HEK293 (cell line): Measurements from ENCODE around the gene WDR74.
"Not testable (repeated sequence)": the region's sequence is repeated elsewhere in the genome, so short reads cannot be mapped to it uniquely, and the experiment has no call there.

Experiments
- CTCF ChIA-PET: fragments of 350-600 bp; formaldehyde crosslinking; extraction: SDS; loops from one replicate; lab custom pipeline; 2021; ENCODE audit warnings: antibody characterized with exemption; lab: Yijun Ruan, JAX
- POLR2A ChIA-PET: fragments of 300-600 bp; formaldehyde crosslinking; extraction: SDS; loops from one replicate; lab custom pipeline; 2020; ENCODE audit warnings: antibody characterized with exemption, inconsistent platforms; lab: Yijun Ruan, JAX
- H3K27ac ChIP-seq: fragments of 200-500 bp; sonication (Bioruptor generic); 2 replicates; pipeline ENCODE4 v1.5.1; 2014; ENCODE audit warnings: low read depth, low read length, control low read depth, inconsistent platforms; ENCODE audit errors: extremely low read depth
- H3K36me3 ChIP-seq, 2 experiments: fragments of 200-500 bp in 1 of 2; sonication (Bioruptor generic) in 1 of 2; 1 replicate in 1 of 2; 2 replicates in 1 of 2; pipeline ENCODE4 v1.5.1; 2014 to 2017; ENCODE audit warnings: inconsistent platforms in 2 of 2, low read length in 2 of 2; ENCODE audit not compliant: control insufficient read depth in 2 of 2, insufficient read depth in 1 of 2
- H3K4me1 ChIP-seq: fragments of 200-500 bp; sonication (Bioruptor generic); 2 replicates; pipeline ENCODE4 v1.5.1; 2014; ENCODE audit warnings: mild to moderate bottlenecking, low read length, inconsistent platforms; ENCODE audit not compliant: control insufficient read depth, insufficient read depth
- H3K4me3 ChIP-seq: 2 replicates; pipeline ENCODE4 v1.5.1; 2011; ENCODE audit warnings: low read depth, mild to moderate bottlenecking, control low read depth, low read length, moderate library complexity
- H3K9me3 ChIP-seq: fragments of 200-500 bp; sonication (Bioruptor generic); 2 replicates; pipeline ENCODE4 v1.5.1; 2014; ENCODE audit warnings: low read depth, low read length, inconsistent platforms; ENCODE audit not compliant: control insufficient read depth, insufficient read depth
- SALL2 ChIP-seq: fragments of 450-650 bp; formaldehyde crosslinking; IDR thresholded peaks from 2 replicates; pipeline ENCODE4 v1.5.0; 2017; ENCODE audit warnings: missing biosample characterization, mild to moderate bottlenecking, missing genetic modification characterization, borderline replicate concordance
- TRIM28 ChIP-seq: IDR thresholded peaks from 2 replicates; pipeline ENCODE4 v1.6.1; 2011; ENCODE audit warnings: low read length, control low read depth, borderline replicate concordance
- ZBTB17 ChIP-seq: fragments of 450-650 bp; formaldehyde crosslinking; IDR thresholded peaks from 2 replicates; pipeline ENCODE4 v1.5.1; 2016; ENCODE audit warnings: missing biosample characterization, missing genetic modification characterization
- ZBTB8A ChIP-seq: fragments of 450-650 bp; formaldehyde crosslinking; IDR thresholded peaks from 2 replicates; pipeline ENCODE4 v1.5.1; 2016; ENCODE audit warnings: missing biosample characterization, missing genetic modification characterization
- ZNF624 ChIP-seq: fragments of 450-650 bp; formaldehyde crosslinking; IDR thresholded peaks from 2 replicates; pipeline ENCODE4 v1.5.1; 2017; ENCODE audit warnings: missing biosample characterization, missing genetic modification characterization
- ZNF629 ChIP-seq: fragments of 450-650 bp; formaldehyde crosslinking; IDR thresholded peaks from 2 replicates; pipeline ENCODE4 v1.5.1; 2017; ENCODE audit warnings: missing biosample characterization, missing genetic modification characterization
- ZNF670 ChIP-seq: fragments of 450-650 bp; formaldehyde crosslinking; IDR thresholded peaks from 2 replicates; pipeline ENCODE4 v1.5.1; 2016; ENCODE audit warnings: missing biosample characterization, missing genetic modification characterization, low read depth
- ZSCAN16 ChIP-seq: fragments of 450-650 bp; formaldehyde crosslinking; IDR thresholded peaks from 2 replicates; pipeline ENCODE4 v1.5.1; 2016; ENCODE audit warnings: missing biosample characterization, missing genetic modification characterization
- TF ChIP-seq, protein P1 (sequence below): fragments of 450-650 bp; formaldehyde crosslinking; IDR thresholded peaks from 2 replicates; pipeline ENCODE4 v1.5.1; 2016; ENCODE audit warnings: missing biosample characterization, missing genetic modification characterization, borderline replicate concordance
- TF ChIP-seq, protein P2 (sequence below): fragments of 450-650 bp; formaldehyde crosslinking; IDR thresholded peaks from 2 replicates; pipeline ENCODE4 v1.5.1; 2017; ENCODE audit warnings: missing biosample characterization, missing genetic modification characterization
- TF ChIP-seq, protein P3 (sequence below): fragments of 450-650 bp; formaldehyde crosslinking; IDR thresholded peaks from 2 replicates; pipeline ENCODE4 v1.5.1; 2016; ENCODE audit warnings: missing biosample characterization, missing genetic modification characterization
- TF ChIP-seq, protein P4 (sequence below): fragments of 450-650 bp; formaldehyde crosslinking; IDR thresholded peaks from 2 replicates; pipeline ENCODE4 v1.5.1; 2017; ENCODE audit warnings: missing biosample characterization, missing genetic modification characterization

Gene WDR74

DNA sequence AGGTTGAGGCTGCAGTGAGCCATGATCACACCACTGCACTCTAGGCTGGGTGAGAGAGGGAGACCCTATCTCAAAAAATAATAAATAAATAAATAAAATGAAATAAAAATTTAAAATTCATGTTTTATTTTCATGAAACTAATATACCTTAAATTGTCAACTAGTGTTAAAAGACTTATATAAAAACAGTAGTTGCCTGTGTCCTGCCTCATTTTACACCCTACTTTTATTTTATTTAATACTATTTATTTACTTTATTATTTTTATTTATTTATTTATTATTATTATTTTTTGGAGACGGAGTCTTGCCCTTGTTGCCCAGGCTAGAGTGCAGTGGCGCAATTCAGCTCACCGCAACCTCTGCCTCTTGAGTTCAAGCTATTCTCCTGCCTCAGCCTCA, 4.8 kb upstream of the WDR74 start:
- no peaks in the 10 kb centered on the region for H3K9me3 ChIP-seq
- TF ChIP-seq, protein P1, sequence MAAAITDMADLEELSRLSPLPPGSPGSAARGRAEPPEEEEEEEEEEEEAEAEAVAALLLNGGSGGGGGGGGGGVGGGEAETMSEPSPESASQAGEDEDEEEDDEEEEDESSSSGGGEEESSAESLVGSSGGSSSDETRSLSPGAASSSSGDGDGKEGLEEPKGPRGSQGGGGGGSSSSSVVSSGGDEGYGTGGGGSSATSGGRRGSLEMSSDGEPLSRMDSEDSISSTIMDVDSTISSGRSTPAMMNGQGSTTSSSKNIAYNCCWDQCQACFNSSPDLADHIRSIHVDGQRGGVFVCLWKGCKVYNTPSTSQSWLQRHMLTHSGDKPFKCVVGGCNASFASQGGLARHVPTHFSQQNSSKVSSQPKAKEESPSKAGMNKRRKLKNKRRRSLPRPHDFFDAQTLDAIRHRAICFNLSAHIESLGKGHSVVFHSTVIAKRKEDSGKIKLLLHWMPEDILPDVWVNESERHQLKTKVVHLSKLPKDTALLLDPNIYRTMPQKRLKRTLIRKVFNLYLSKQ (tag by site-specific recombination), result no peak
- TF ChIP-seq ZNF629 (tag by site-specific recombination) (no peak), ZBTB8A (tag by site-specific recombination) (no peak)
- TF ChIP-seq, protein P2, sequence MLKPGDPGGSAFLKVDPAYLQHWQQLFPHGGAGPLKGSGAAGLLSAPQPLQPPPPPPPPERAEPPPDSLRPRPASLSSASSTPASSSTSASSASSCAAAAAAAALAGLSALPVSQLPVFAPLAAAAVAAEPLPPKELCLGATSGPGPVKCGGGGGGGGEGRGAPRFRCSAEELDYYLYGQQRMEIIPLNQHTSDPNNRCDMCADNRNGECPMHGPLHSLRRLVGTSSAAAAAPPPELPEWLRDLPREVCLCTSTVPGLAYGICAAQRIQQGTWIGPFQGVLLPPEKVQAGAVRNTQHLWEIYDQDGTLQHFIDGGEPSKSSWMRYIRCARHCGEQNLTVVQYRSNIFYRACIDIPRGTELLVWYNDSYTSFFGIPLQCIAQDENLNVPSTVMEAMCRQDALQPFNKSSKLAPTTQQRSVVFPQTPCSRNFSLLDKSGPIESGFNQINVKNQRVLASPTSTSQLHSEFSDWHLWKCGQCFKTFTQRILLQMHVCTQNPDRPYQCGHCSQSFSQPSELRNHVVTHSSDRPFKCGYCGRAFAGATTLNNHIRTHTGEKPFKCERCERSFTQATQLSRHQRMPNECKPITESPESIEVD, result no peak
- TF ChIP-seq, protein P3, sequence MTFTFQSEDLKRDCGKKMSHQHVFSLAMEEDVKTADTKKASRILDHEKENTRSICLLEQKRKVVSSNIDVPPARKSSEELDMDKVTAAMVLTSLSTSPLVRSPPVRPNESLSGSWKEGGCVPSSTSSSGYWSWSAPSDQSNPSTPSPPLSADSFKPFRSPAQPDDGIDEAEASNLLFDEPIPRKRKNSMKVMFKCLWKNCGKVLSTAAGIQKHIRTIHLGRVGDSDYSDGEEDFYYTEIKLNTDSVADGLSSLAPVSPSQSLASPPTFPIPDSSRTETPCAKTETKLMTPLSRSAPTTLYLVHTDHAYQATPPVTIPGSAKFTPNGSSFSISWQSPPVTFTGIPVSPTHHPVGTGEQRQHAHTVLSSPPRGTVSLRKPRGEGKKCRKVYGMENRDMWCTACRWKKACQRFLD (tag by site-specific recombination), result no peak
- H3K4me1 ChIP-seq, result no peaks in the 10 kb centered on the region
- no peaks in the 10 kb centered on the region for H3K36me3 ChIP-seq
- H3K4me3 ChIP-seq, result no peak overlapping the region
- ChIA-PET CTCF (interaction anchor here (0.6 to 1.9 kb wide), 2 partner anchors 58 to 88 kb away, joined by 3 to 5 read pairs; no protein-coding TSS in a partner anchor), POLR2A (interaction anchor here (1.0 to 3.4 kb wide), 2 partner anchors 11 to 37 kb away, joined by 4 to 27 read pairs; no protein-coding TSS in a partner anchor)
- H3K27ac ChIP-seq, result no peak overlapping the region

DNA sequence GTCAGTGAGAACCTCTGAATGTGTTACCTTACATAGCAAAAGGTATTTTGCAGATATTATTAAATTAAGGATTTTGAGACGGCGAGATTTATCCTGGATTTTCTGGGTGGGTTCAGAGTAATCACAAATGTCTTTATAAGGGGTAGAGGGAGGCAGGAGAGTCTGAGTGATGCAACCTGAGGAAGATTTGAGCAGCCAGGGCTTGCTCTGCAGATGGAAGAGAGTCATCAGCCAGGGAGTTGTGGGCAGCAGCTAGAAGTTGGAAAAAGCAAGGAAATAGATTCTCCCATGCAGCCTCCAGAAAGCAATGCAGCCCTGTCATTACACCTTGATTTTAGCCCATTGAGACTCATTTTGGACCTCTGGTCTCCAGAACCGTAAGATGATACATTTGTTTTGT, 4.1 kb upstream of the WDR74 start:
- TF ChIP-seq ZBTB8A (tag by site-specific recombination), result 0 out of 2 replicates have a peak, but pooled peaks have one; percentile 36
- peak; percentile 75 for TF ChIP-seq ZBTB17 (tag by site-specific recombination)
- TF ChIP-seq ZNF670 (tag by site-specific recombination), result no peak
- TF ChIP-seq ZSCAN16, result no peak
- TF ChIP-seq SALL2, result no peak
- no peak for TF ChIP-seq TRIM28
- TF ChIP-seq, protein P4, sequence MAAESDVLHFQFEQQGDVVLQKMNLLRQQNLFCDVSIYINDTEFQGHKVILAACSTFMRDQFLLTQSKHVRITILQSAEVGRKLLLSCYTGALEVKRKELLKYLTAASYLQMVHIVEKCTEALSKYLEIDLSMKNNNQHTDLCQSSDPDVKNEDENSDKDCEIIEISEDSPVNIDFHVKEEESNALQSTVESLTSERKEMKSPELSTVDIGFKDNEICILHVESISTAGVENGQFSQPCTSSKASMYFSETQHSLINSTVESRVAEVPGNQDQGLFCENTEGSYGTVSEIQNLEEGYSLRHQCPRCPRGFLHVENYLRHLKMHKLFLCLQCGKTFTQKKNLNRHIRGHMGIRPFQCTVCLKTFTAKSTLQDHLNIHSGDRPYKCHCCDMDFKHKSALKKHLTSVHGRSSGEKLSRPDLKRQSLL (tag by site-specific recombination), result 0 out of 2 replicates have a peak, but pooled peaks have one; percentile 5
- TF ChIP-seq ZNF624 (tag by site-specific recombination), result no peak
- ChIA-PET POLR2A (interaction anchor here (0.5 to 3.4 kb wide), 4 partner anchors 9 to 116 kb away, joined by 4 to 27 read pairs (median 5); no protein-coding TSS in a partner anchor), CTCF (interaction anchor here (1.9 kb wide), 1 partner anchor 57 kb away, joined by 5 read pairs; no protein-coding TSS in a partner anchor)
- no peaks in the 10 kb centered on the region for H3K9me3 ChIP-seq
- H3K4me1 ChIP-seq, result no peaks in the 10 kb centered on the region
- no peak overlapping the region for H3K27ac ChIP-seq
- H3K36me3 ChIP-seq, result no peaks in the 10 kb centered on the region
- H3K4me3 ChIP-seq, result no peak overlapping the region

DNA sequence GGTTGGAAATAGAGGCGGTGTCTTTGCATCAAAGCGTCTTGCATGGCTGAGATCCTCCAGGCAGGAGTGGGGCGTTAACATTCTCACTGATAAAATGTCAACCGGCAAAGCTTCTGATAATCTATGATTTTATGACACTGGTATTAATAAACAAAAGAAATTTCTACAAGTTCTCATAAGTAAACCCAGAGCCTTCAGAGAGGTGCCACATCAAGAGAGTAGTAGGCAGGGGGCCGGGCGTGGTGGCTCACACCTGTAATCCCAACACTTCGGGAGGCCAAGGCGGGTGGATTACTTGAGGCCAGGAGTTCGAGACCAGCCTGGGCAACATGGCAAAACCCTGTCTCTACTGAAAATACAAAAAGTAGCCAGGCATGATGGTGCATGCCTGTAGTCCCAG, 3.5 kb upstream of the WDR74 start:
- not testable (repeated sequence) for H3K4me1 ChIP-seq, H3K9me3 ChIP-seq, H3K36me3 ChIP-seq, H3K4me3 ChIP-seq
- ChIA-PET CTCF (interaction anchor here (0.6 to 1.9 kb wide), 4 partner anchors 19 to 770 kb away, joined by 3 to 7 read pairs (median 4); no protein-coding TSS in a partner anchor), POLR2A (interaction anchor here (0.7 to 3.4 kb wide), 5 partner anchors 9 to 55 kb away, joined by 3 to 27 read pairs (median 6); partner anchors contain the start of gene TMEM179B)
- H3K27ac ChIP-seq, result peak overlapping the region; percentile 92; the same call in 1 of the 2 replicates
